ENCODE data around the gene CLEC4F.

DNA sequence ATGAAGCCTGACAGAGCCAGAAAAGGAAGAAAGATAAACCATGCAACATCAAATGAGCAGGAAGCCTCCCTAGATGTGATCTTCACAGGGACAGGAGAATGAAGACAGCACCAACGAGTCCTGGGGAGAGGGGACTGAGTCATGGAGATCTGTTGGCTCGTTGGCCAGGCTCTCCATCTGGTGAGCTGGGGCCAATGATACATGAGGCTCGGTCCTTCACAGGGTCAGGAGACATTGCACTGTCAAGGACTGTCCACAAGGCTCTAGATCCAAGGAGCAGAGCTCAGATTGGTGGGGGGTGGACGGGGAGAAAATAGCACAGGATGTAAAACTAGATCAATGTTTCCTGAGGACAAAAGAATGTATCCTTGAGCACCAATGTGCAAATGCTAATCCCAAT lies 14.5 kb upstream of the CLEC4F start:
- TF ChIP-seq, protein P1, sequence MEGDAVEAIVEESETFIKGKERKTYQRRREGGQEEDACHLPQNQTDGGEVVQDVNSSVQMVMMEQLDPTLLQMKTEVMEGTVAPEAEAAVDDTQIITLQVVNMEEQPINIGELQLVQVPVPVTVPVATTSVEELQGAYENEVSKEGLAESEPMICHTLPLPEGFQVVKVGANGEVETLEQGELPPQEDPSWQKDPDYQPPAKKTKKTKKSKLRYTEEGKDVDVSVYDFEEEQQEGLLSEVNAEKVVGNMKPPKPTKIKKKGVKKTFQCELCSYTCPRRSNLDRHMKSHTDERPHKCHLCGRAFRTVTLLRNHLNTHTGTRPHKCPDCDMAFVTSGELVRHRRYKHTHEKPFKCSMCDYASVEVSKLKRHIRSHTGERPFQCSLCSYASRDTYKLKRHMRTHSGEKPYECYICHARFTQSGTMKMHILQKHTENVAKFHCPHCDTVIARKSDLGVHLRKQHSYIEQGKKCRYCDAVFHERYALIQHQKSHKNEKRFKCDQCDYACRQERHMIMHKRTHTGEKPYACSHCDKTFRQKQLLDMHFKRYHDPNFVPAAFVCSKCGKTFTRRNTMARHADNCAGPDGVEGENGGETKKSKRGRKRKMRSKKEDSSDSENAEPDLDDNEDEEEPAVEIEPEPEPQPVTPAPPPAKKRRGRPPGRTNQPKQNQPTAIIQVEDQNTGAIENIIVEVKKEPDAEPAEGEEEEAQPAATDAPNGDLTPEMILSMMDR (IDR thresholded peaks at IDR 0.05): no peak
- TF ChIP-seq NR3C1 (CRISPR knock-in tag; conservative IDR thresholded peaks at IDR 0.05; ENCODE audit: low read depth) (no peak), FOXP1 (CRISPR knock-in tag; IDR thresholded peaks at IDR 0.05; ENCODE audit: borderline replicate concordance) (no peak), JUN (CRISPR knock-in tag; IDR thresholded peaks at IDR 0.05) (no peak), OVOL2 (CRISPR knock-in tag; IDR thresholded peaks at IDR 0.05; ENCODE audit: borderline replicate concordance) (no peak), ZNF219 (CRISPR knock-in tag; IDR thresholded peaks at IDR 0.05; ENCODE audit: borderline replicate concordance) (no peak), CBFB (CRISPR knock-in tag; IDR thresholded peaks at IDR 0.05; ENCODE audit: low read depth) (no peak), ZNF263 (CRISPR knock-in tag; IDR thresholded peaks at IDR 0.05; ENCODE audit: low read depth) (no peak)
- TF ChIP-seq, protein P2, sequence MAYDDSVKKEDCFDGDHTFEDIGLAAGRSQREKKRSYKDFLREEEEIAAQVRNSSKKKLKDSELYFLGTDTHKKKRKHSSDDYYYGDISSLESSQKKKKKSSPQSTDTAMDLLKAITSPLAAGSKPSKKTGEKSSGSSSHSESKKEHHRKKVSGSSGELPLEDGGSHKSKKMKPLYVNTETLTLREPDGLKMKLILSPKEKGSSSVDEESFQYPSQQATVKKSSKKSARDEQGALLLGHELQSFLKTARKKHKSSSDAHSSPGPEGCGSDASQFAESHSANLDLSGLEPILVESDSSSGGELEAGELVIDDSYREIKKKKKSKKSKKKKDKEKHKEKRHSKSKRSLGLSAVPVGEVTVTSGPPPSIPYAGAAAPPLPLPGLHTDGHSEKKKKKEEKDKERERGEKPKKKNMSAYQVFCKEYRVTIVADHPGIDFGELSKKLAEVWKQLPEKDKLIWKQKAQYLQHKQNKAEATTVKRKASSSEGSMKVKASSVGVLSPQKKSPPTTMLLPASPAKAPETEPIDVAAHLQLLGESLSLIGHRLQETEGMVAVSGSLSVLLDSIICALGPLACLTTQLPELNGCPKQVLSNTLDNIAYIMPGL (CRISPR knock-in tag; IDR thresholded peaks at IDR 0.05): no peak
- TF ChIP-seq, protein P3, sequence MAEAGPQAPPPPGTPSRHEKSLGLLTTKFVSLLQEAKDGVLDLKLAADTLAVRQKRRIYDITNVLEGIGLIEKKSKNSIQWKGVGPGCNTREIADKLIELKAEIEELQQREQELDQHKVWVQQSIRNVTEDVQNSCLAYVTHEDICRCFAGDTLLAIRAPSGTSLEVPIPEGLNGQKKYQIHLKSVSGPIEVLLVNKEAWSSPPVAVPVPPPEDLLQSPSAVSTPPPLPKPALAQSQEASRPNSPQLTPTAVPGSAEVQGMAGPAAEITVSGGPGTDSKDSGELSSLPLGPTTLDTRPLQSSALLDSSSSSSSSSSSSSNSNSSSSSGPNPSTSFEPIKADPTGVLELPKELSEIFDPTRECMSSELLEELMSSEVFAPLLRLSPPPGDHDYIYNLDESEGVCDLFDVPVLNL (CRISPR knock-in tag; IDR thresholded peaks at IDR 0.05; ENCODE audit: borderline replicate concordance, low read depth): no peak
- TF ChIP-seq, protein P4, sequence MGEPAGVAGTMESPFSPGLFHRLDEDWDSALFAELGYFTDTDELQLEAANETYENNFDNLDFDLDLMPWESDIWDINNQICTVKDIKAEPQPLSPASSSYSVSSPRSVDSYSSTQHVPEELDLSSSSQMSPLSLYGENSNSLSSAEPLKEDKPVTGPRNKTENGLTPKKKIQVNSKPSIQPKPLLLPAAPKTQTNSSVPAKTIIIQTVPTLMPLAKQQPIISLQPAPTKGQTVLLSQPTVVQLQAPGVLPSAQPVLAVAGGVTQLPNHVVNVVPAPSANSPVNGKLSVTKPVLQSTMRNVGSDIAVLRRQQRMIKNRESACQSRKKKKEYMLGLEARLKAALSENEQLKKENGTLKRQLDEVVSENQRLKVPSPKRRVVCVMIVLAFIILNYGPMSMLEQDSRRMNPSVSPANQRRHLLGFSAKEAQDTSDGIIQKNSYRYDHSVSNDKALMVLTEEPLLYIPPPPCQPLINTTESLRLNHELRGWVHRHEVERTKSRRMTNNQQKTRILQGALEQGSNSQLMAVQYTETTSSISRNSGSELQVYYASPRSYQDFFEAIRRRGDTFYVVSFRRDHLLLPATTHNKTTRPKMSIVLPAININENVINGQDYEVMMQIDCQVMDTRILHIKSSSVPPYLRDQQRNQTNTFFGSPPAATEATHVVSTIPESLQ (CRISPR knock-in tag; IDR thresholded peaks at IDR 0.05): no peak
- TF ChIP-seq, protein P5, sequence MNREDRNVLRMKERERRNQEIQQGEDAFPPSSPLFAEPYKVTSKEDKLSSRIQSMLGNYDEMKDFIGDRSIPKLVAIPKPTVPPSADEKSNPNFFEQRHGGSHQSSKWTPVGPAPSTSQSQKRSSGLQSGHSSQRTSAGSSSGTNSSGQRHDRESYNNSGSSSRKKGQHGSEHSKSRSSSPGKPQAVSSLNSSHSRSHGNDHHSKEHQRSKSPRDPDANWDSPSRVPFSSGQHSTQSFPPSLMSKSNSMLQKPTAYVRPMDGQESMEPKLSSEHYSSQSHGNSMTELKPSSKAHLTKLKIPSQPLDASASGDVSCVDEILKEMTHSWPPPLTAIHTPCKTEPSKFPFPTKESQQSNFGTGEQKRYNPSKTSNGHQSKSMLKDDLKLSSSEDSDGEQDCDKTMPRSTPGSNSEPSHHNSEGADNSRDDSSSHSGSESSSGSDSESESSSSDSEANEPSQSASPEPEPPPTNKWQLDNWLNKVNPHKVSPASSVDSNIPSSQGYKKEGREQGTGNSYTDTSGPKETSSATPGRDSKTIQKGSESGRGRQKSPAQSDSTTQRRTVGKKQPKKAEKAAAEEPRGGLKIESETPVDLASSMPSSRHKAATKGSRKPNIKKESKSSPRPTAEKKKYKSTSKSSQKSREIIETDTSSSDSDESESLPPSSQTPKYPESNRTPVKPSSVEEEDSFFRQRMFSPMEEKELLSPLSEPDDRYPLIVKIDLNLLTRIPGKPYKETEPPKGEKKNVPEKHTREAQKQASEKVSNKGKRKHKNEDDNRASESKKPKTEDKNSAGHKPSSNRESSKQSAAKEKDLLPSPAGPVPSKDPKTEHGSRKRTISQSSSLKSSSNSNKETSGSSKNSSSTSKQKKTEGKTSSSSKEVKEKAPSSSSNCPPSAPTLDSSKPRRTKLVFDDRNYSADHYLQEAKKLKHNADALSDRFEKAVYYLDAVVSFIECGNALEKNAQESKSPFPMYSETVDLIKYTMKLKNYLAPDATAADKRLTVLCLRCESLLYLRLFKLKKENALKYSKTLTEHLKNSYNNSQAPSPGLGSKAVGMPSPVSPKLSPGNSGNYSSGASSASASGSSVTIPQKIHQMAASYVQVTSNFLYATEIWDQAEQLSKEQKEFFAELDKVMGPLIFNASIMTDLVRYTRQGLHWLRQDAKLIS (CRISPR knock-in tag; IDR thresholded peaks at IDR 0.05; ENCODE audit: borderline replicate concordance): no peak

Data from WTC11 (cell line).